Tibial nerve (tissue), 4 donors: Measurements from ENCODE around the gene RAB11FIP5. TPM values are rescaled to one million over a fixed set of nuclear protein-coding genes. Genes with fewer than 3 reads are reported as not detected.

ENCODE experiments used
- DNase-seq, 2 donors: peaks; one replicate each; pipeline ENCODE4 v3.0.0-alpha.2; 2019; ENCODE audit warnings: low spot score in 2 of 2
- H3K27ac ChIP-seq, 4 donors: fragments of 200-600 bp; sonication (generic) in 3 of 4; one replicate each; pipeline ENCODE4 v1.5.1; 2017 to 2019; ENCODE audit warnings: mild to moderate bottlenecking in 1 of 4
- H3K27me3 ChIP-seq, 2 donors: fragments of 200-600 bp; sonication (generic) in 1 of 2; one replicate each; pipeline versions ENCODE4 v1.5.1 to v1.6.0; 2017 to 2019
- H3K36me3 ChIP-seq, 3 donors: fragments of 200-600 bp; sonication (generic); one replicate each; pipeline ENCODE4 v1.5.1; 2018 to 2019
- H3K4me1 ChIP-seq, 4 donors: fragments of 200-600 bp; sonication (generic) in 3 of 4; one replicate each; pipeline ENCODE4 v1.5.1; 2017 to 2019
- H3K4me3 ChIP-seq, 4 donors: fragments of 200-600 bp; sonication (generic) in 3 of 4; one replicate each; pipeline ENCODE4 v1.5.1; 2017 to 2019; ENCODE audit warnings: mild to moderate bottlenecking in 1 of 4, moderate library complexity in 1 of 4
- H3K9me3 ChIP-seq, 4 donors: fragments of 200-600 bp; sonication (generic) in 3 of 4; one replicate each; pipeline ENCODE4 v1.5.1; 2017 to 2019
- CTCF ChIP-seq, 5 experiments: fragments of 200-600 bp in 3 of 5; fragments of 450-650 bp in 2 of 5; sonication (generic) in 3 of 5; IDR thresholded peaks; one replicate each; pipeline ENCODE4 v1.5.1; 2016 to 2019; ENCODE audit warnings: antibody characterized with exemption in 5 of 5, mild to moderate bottlenecking in 3 of 5, moderate library complexity in 2 of 5
- EP300 ChIP-seq, 2 donors: sonication (generic); formaldehyde crosslinking; IDR thresholded peaks; one replicate each; pipeline ENCODE4 v1.6.1; 2017; ENCODE audit warnings: antibody characterized with exemption in 2 of 2, mild to moderate bottlenecking in 1 of 2
- POLR2A ChIP-seq, 2 donors: fragments of 450-650 bp; IDR thresholded peaks; one replicate each; pipeline ENCODE4 v1.6.1; 2017; ENCODE audit warnings: antibody characterized with exemption in 2 of 2, mild to moderate bottlenecking in 2 of 2, moderate library complexity in 2 of 2
- WGBS, 2 donors: methylation state at CpG; one replicate each; pipeline ENCODE4 v1.1.5; 2018; 5-methylcytosine and 5-hydroxymethylcytosine counted together
- total RNA-seq, 4 donors: library from RNA; depleted of rRNA; stranded (reverse); fragments of >200 nt; gene quantifications; one replicate each; pipeline ENCODE4 v1.1.0, GENCODE V29; 2016

Gene RAB11FIP5
- total RNA-seq, 4 donors from 2014 or later = 35.7 to 40.4 (median 39.4) TPM

- TF ChIP-seq POLR2A (IDR thresholded peaks at IDR 0.05) (no peak), EP300 (IDR thresholded peaks at IDR 0.05) (no peak), CTCF (IDR thresholded peaks at IDR 0.05) (no peak)
- H3K4me1 ChIP-seq = peaks cover 0 to 78% (median 10%) of the 10 kb centered on the region in 4 donors
- DNase-seq = no peak
Measured at GRCh38 chr2:73105511-73105971, 7.2 kb downstream of the RAB11FIP5 start.

GRCh38 chr2:73104933-73105332 lies 7.8 kb downstream of the RAB11FIP5 start:
- H3K4me1 ChIP-seq = peaks cover 0 to 72% (median 8%) of the 10 kb centered on the region in 4 donors
- no peaks in the 10 kb centered on the region for H3K9me3 ChIP-seq
- 86 to 94% methylated on average over 3 of the region's 3 CpGs for WGBS, 2 donors
- H3K27ac ChIP-seq = no peak overlapping the region
- TF ChIP-seq EP300 (IDR thresholded peaks at IDR 0.05) = no peak
- TF ChIP-seq CTCF (IDR thresholded peaks at IDR 0.05) = no peak
- TF ChIP-seq POLR2A (IDR thresholded peaks at IDR 0.05) = no peak
- no peak overlapping the region for H3K4me3 ChIP-seq
- no peak for DNase-seq
- H3K27me3 ChIP-seq = no peaks in the 10 kb centered on the region
- no peaks in the 10 kb centered on the region for H3K36me3 ChIP-seq

More at GRCh38 chr2:73105511-73105971, 7.2 kb downstream of the RAB11FIP5 start:
- no peaks in the 10 kb centered on the region for H3K36me3 ChIP-seq
- WGBS, 2 donors = 89 to 100% methylated on average over 2 of the region's 2 CpGs
- H3K9me3 ChIP-seq = no peaks in the 10 kb centered on the region
- H3K4me3 ChIP-seq = no peak overlapping the region
- H3K27ac ChIP-seq = no peak overlapping the region
- H3K27me3 ChIP-seq = no peaks in the 10 kb centered on the region

- Histone ChIP-seq H3K36me3 (no peaks in the 10 kb centered on the region), H3K27me3 (no peaks in the 10 kb centered on the region), H3K9me3 (no peaks in the 10 kb centered on the region), H3K4me1 (peaks cover 0 to 55% (median 8%) of the 10 kb centered on the region in 4 donors), H3K4me3 (no peak overlapping the region), H3K27ac (no peak overlapping the region)
- WGBS, 2 donors = 80 to 81% methylated on average over 2 of the region's 2 CpGs
- no peak for TF ChIP-seq CTCF (IDR thresholded peaks at IDR 0.05)
- no peak for TF ChIP-seq EP300 (IDR thresholded peaks at IDR 0.05)
- no peak for TF ChIP-seq POLR2A (IDR thresholded peaks at IDR 0.05)
- no peak for DNase-seq
Measured at GRCh38 chr2:73103018-73103542, 9.7 kb downstream of the RAB11FIP5 start.

- DNase-seq = no peak
- no peak for TF ChIP-seq CTCF (IDR thresholded peaks at IDR 0.05)
- TF ChIP-seq EP300 (IDR thresholded peaks at IDR 0.05) = no peak
- TF ChIP-seq POLR2A (IDR thresholded peaks at IDR 0.05) = no peak
- Histone ChIP-seq H3K4me3 (no peak overlapping the region), H3K27ac (no peak overlapping the region), H3K4me1 (peaks cover 0 to 48% (median 1%) of the 10 kb centered on the region in 4 donors), H3K9me3 (no peaks in the 10 kb centered on the region), H3K27me3 (no peaks in the 10 kb centered on the region), H3K36me3 (no peaks in the 10 kb centered on the region)
- WGBS, 2 donors = 79 to 80% methylated on average over 12 of the region's 12 CpGs
Measured at GRCh38 chr2:73101626-73102256, 11.0 kb downstream of the RAB11FIP5 start.

- Histone ChIP-seq H3K27me3 (no peaks in the 10 kb centered on the region), H3K9me3 (no peaks in the 10 kb centered on the region), H3K4me1 (peaks cover 0 to 40% (median 0%) of the 10 kb centered on the region in 4 donors), H3K27ac (no peak overlapping the region), H3K36me3 (no peaks in the 10 kb centered on the region), H3K4me3 (no peak overlapping the region)
- 95% methylated on average over 4 of the region's 4 CpGs for WGBS, 2 donors
- TF ChIP-seq CTCF (IDR thresholded peaks at IDR 0.05) = no peak
- DNase-seq = no peak
Measured at GRCh38 chr2:73100956-73101355, 11.8 kb downstream of the RAB11FIP5 start.
